Measurements from ENCODE around the gene KCTD19.

Gene KCTD19

DNA sequence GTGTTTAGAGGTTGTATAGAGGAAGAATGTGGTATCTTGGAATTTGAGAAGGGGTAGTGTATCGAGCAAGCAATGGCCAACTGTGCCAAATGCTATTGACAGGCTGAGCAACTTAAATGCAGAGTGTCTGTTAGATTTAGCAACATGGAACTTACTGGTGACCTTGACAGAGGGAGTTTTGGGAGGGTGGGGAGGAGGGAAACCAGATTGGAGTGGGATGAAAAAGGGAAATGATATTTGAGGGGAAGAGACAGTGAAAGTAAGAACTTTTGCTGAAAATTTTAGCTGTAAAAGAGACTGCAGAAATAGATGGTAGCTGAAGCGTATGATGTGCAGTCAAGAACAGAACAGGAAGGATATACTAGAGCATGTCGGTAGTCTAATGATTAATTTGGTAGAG is 1.2 kb upstream of the KCTD19 start:
- peak; percentile 41 for DNase-seq (ENCODE audit: low spot score)
- in situ Hi-C loops (cut with MboI; ENCODE audit: low sequenced_read_pairs, unreplicated experiment) = no loop called here
- TF ChIP-seq, protein P1, sequence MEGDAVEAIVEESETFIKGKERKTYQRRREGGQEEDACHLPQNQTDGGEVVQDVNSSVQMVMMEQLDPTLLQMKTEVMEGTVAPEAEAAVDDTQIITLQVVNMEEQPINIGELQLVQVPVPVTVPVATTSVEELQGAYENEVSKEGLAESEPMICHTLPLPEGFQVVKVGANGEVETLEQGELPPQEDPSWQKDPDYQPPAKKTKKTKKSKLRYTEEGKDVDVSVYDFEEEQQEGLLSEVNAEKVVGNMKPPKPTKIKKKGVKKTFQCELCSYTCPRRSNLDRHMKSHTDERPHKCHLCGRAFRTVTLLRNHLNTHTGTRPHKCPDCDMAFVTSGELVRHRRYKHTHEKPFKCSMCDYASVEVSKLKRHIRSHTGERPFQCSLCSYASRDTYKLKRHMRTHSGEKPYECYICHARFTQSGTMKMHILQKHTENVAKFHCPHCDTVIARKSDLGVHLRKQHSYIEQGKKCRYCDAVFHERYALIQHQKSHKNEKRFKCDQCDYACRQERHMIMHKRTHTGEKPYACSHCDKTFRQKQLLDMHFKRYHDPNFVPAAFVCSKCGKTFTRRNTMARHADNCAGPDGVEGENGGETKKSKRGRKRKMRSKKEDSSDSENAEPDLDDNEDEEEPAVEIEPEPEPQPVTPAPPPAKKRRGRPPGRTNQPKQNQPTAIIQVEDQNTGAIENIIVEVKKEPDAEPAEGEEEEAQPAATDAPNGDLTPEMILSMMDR (IDR thresholded peaks at IDR 0.05; ENCODE audit: borderline replicate concordance, control extremely low read depth, extremely low read depth, insufficient read depth, missing control alignments) = no peak

DNA sequence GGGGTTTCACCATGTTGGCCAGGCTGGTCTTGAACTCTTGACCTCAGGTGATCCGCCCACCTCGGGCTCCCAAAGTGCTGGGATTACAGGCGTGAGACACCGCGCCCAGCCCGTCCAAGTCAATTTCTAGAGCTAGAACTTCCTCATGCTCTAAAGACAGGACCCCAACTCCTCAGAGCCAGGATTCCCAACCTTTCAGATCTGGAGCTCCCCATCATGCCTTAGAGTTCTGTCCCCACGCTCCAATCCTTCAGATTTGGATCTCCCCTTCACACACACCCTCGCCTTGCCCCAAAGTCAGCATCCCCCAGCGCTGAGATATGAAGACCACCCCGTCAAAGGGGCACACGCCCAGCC is 448 bp downstream of the KCTD19 start:
- no peak for DNase-seq (ENCODE audit: low spot score)
- in situ Hi-C loops (cut with MboI; ENCODE audit: low sequenced_read_pairs, unreplicated experiment) = no loop called here
- TF ChIP-seq, protein P1 (IDR thresholded peaks at IDR 0.05; ENCODE audit: borderline replicate concordance, control extremely low read depth, extremely low read depth, insufficient read depth, missing control alignments) = no peak

DNA sequence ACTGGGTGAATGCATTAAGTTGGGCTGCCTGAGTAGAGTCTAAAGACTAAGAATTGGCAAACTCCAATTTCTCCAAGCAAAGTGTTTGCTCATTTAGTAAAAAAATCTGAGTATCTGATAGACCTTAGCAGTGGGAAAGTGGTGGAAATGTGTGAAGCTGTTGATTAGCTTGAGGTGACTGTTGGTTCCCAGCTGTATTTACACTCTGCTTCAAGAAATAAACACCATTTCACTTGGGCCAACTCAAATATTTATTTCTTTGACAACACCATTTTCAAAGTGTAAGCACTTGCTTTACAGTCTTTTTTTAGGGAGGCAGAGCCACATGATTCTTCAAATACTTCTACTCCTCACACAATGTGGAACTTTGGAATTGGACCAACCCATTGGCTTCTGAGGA is 8.7 kb downstream of the KCTD19 start:
- DNase-seq (ENCODE audit: low spot score) = no peak
- TF ChIP-seq, protein P1 (IDR thresholded peaks at IDR 0.05; ENCODE audit: borderline replicate concordance, control extremely low read depth, extremely low read depth, insufficient read depth, missing control alignments) = no peak
- in situ Hi-C loops (cut with MboI; ENCODE audit: low sequenced_read_pairs, unreplicated experiment) = no loop called here

DNA sequence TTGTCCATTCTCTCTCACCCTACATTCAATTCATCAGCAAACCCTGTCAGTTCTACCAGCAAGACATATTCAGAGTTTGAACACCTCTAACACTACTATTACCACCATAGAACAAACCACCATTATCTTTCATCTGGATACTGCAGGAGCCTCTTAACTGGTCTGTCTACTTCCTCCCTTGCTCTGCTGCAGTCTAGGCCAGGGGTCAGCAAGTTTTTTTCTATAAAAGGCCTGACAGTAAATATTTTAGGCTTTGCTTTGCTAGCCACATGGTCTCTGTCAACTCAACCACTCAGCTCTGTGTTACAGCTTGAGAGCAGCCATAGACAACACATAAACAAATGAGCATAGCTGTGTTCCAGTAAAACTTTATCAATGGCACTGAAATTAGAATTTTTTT is 13.8 kb downstream of the KCTD19 start:
- TF ChIP-seq, protein P1 (IDR thresholded peaks at IDR 0.05; ENCODE audit: borderline replicate concordance, control extremely low read depth, extremely low read depth, insufficient read depth, missing control alignments) = no peak
- no peak for DNase-seq (ENCODE audit: low spot score)
- in situ Hi-C loops (cut with MboI; ENCODE audit: low sequenced_read_pairs, unreplicated experiment) = no loop called here

DNA sequence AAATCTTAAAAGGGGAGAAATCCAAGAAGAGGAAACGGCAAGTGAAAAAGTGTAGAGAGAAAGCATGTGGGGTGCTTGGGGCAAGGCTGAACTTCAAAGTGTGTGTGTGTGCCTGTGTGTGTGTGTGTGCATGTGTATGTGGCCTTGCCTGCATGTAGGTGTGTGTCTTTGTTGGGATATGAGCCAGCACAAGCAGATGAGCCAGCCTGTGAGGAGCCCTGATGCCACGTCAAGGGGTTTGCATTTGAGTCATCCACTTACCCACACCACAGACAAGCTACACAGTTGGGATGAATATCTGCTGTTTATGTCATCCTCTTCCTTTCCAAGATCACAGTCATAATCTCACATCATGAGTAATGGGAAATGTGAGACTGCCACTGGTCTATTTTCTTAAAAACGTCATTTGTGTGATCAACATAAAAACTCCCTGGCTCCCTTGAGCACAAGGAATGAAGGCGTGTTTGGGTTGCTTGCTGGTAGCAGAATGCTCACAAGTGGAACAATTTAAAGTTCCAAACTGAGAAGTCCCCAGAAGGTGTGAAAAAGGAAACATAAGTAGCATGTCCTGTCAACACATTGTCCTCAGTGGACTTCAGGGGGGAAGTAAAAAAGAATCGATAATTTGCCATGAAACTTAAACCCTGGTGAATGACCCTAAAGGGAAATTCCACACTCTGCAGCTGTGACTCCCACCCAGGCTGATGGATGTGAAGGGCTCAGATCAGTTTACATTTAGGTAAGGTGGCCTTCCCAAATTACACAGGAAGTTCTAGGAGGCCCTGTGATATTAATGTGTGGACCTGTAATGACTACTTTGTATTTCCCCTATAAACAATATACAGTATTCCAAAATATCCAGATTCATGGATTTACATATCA is 14.7 kb downstream of the KCTD19 start:
- peak; percentile 74 for DNase-seq (ENCODE audit: low spot score)
- in situ Hi-C loops (cut with MboI; ENCODE audit: low sequenced_read_pairs, unreplicated experiment) = no loop called here
- TF ChIP-seq, protein P1 (IDR thresholded peaks at IDR 0.05; ENCODE audit: borderline replicate concordance, control extremely low read depth, extremely low read depth, insufficient read depth, missing control alignments) = no peak

DNA sequence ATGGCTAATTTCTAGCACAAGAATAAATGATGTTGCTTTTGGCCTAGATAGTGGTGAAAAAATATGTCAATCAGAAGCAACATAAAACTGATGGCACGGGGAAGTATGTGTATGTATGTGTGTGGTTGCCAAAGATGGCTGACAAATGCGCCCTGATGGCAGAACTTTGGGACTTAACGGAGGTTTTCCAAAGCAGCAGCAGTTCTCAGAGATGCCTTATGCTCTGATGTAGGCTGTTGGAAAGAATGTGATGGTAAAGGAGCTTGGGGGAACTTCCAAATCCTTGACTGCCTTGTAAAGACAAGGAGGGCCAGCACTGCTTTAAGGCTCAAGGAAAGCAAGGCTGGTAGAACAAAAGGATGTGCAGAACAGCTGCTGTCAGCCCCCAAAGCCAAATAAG is 16.0 kb downstream of the KCTD19 start:
- in situ Hi-C loops (cut with MboI; ENCODE audit: low sequenced_read_pairs, unreplicated experiment) = no loop called here
- TF ChIP-seq, protein P1 (IDR thresholded peaks at IDR 0.05; ENCODE audit: borderline replicate concordance, control extremely low read depth, extremely low read depth, insufficient read depth, missing control alignments) = no peak
- DNase-seq (ENCODE audit: low spot score) = no peak

Data from GM13976 (cell line).